Esophagus (tissue), 2 donors: ENCODE results near the gene MSGN1. TPM values are rescaled to one million over a fixed set of nuclear protein-coding genes. Genes with fewer than 3 reads are reported as not detected.
A peak's percentile ranks its signal among the peaks of the same experiment; 100 is the strongest.

Source experiments
- H3K27ac ChIP-seq, 2 donors: one replicate each; pipeline ENCODE4 v1.5.1; 2013; ENCODE audit warnings: low read depth in 2 of 2, mild to moderate bottlenecking in 2 of 2, inconsistent platforms in 1 of 2, low read length in 1 of 2, moderate library complexity in 1 of 2
- H3K27me3 ChIP-seq, 2 donors: one replicate each; pipeline ENCODE4 v1.6.1; 2013; ENCODE audit warnings: low read length in 2 of 2, control low read depth in 1 of 2, mild to moderate bottlenecking in 1 of 2; ENCODE audit not compliant: insufficient read depth in 2 of 2, control insufficient read depth in 1 of 2
- H3K36me3 ChIP-seq, 2 donors: one replicate each; pipeline ENCODE4 v1.6.1; 2013; ENCODE audit warnings: low read length in 1 of 2; ENCODE audit not compliant: control insufficient read depth in 2 of 2, insufficient read depth in 2 of 2
- H3K4me1 ChIP-seq, 2 donors: one replicate each; pipeline ENCODE4 v1.6.1; 2013; ENCODE audit warnings: low read length in 1 of 2; ENCODE audit not compliant: control insufficient read depth in 2 of 2, insufficient read depth in 2 of 2
- H3K4me3 ChIP-seq, 2 donors: one replicate each; pipeline ENCODE4 v1.5.1; 2013; ENCODE audit warnings: low read length in 2 of 2, mild to moderate bottlenecking in 2 of 2, low read depth in 1 of 2, moderate library complexity in 1 of 2
- H3K9me3 ChIP-seq, 2 donors: one replicate each; pipeline ENCODE4 v1.6.1; 2013; ENCODE audit warnings: mild to moderate bottlenecking in 2 of 2, low read depth in 1 of 2, low read length in 1 of 2, moderate library complexity in 1 of 2; ENCODE audit not compliant: control insufficient read depth in 2 of 2, insufficient read depth in 1 of 2
- WGBS, 2 donors: extraction: QIAGEN DNeasy Blood & Tissue Kit; methylation state at CpG; one replicate each; pipeline ENCODE4 v1.1.7; 2013; 5-methylcytosine and 5-hydroxymethylcytosine counted together
- polyA plus RNA-seq, 2 donors: library from polyadenylated mRNA; stranded (reverse); fragments of 200-250 nt; gene quantifications; one replicate each; pipeline ENCODE4 v1.2.3, GENCODE V29; 2013
- donor health status: healthy with polysubstance abuse.
- donor health status: Bipolar disorder and iron deficiency.

The MSGN1 gene
- polyA plus RNA-seq, 2 donors: 0.16 to 0.31 TPM

DNA sequence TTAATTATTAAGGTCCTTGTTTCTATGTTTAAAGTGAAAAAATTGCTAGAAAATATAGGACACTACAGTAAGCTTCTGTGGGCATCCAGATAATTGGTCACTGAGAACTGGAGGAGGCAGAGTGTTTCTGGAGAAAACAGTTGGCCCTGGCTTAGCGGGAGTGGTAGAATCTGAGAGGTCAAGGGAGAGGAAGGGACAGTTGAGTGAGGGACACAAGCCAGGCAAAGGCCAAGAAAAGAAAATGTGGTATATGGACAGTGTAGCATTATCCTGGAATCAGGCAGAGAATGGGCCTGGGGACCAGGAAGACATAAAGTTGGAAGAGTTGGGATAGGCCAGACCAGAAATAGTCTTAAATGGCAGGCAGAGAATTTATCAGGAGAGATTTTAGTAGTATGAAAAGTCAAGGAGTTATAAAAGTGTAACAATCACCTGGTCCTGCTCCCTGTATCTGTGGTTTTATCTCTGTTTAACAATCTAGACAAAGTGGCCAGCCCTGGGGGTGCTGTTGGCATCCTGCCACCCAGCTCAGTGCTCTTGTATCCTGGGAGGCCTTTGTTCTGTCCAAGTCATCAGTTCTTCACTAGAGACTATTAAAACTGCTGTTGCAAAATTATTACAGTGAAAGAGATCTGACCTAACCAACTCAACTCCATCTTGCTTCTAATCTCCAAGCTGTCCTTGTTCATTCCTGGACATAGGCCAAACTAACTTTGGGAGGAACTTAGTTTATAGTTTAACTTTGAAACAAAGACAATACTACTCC lies 15.4 kb upstream of the MSGN1 start:
- Histone ChIP-seq H3K36me3 (no peaks in the 10 kb centered on the region), H3K4me1 (peaks cover 0 to 1% of the 10 kb centered on the region in 2 donors), H3K9me3 (no peaks in the 10 kb centered on the region), H3K4me3 (no peak overlapping the region), H3K27ac (no peak overlapping the region), H3K27me3 (no peaks in the 10 kb centered on the region)
- 92 to 96% methylated on average over 1 of the region's 1 CpG for WGBS, 2 donors

DNA sequence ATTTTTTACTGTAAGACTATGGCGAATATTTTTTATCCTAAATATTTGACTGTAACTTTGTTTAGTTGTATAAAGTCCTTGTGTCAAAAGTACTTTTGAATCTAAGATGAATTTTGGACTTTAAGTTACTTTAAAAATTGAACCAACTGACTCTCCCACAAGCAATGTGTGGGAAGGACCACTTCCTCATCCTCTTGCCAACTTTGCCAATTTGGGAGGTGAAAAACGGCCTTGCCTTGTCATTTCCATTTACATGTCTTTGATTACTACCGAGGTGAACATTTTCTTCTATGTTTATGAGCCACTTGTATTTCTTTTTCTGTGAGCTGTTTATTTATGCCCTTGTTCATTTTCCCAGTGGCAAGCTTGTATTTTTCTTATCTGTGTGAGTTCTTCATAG lies 12.8 kb upstream of the MSGN1 start:
- Histone ChIP-seq H3K27ac (no peak overlapping the region), H3K4me3 (no peak overlapping the region), H3K27me3 (no peaks in the 10 kb centered on the region), H3K9me3 (no peaks in the 10 kb centered on the region), H3K36me3 (no peaks in the 10 kb centered on the region), H3K4me1 (peaks cover 0 to 2% of the 10 kb centered on the region in 2 donors)
- 40 to 47% methylated on average over 3 of the region's 3 CpGs for WGBS, 2 donors

DNA sequence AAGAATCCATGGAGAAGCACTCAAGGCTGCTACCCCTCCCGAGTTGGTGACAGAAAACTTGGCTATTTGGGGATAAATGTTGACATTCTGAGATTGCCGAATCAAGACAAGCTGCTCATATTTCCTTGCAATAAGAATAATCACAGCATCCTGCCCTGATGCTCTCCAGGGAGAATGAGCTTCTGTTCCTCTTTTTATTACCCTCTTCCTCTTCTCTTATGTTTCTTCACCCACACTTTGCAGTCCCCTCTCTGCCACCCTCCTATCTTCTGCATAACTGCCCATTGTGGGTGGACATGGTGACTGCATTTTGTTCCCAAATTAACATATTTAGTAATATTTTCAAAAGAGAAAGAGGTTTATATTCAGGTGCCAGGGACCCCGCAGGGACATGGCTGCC lies 11.9 kb upstream of the MSGN1 start:
- H3K36me3 ChIP-seq: no peaks in the 10 kb centered on the region
- no peaks in the 10 kb centered on the region for H3K27me3 ChIP-seq
- H3K4me3 ChIP-seq: no peak overlapping the region
- no peaks in the 10 kb centered on the region for H3K9me3 ChIP-seq
- peaks cover 0 to 2% of the 10 kb centered on the region in 2 donors for H3K4me1 ChIP-seq
- H3K27ac ChIP-seq: no peak overlapping the region
- 65 to 68% methylated on average over 3 of the region's 3 CpGs for WGBS, 2 donors

DNA sequence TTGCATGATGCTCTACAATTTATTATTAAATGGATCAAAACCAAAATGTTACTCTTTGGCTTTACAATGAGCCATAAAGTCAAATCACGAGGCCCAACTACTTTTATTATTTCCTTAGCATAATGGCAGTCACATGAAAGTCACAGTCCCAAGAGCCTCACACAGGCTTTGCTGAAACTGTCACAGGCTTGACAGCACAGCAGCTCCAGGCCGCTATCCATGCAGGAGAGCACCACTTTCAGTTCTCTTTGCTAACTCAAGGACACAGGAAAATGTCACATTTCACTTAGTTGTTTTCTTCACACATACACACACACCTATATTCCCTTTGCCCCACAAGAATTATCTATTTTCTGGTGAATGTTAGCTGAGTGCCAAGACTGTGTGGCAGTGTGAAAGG lies 11.1 kb upstream of the MSGN1 start:
- Histone ChIP-seq H3K4me1 (peaks cover 0 to 2% of the 10 kb centered on the region in 2 donors), H3K27ac (no peak overlapping the region), H3K9me3 (no peaks in the 10 kb centered on the region), H3K4me3 (no peak overlapping the region), H3K27me3 (no peaks in the 10 kb centered on the region), H3K36me3 (no peaks in the 10 kb centered on the region)
- 83% methylated on average over 2 of the region's 2 CpGs for WGBS, 2 donors

DNA sequence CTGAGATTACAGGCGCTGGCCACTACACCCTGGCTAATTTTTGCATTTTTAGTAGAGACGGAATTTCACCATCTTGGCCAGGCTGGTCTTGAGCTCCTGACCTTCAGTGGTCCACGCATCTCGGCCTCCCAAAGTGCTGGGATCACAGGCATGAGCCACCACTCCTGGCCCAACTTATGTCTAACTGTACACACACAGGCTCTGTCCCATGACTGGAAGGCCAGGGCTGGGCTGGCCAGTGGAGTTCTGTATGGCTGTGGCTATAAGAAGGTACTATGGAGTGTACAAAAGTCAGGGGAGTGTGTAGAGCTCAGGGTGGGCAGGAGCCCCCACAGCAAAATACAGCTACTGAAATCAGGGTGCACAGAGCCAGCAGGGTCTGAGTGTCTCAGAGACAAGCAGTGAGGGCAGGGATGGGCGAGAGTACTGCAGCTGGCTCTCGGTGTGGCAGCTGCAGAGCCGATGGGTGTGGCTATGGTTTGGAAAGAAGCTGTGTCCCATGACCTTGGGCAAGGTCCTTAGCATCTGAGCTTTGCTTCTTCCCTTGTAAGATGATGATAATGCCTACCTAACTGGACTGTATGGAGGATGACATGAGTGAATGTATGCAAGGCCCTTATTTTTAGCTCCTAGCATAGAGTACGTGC lies 10.4 kb upstream of the MSGN1 start:
- H3K4me3 ChIP-seq: no peak overlapping the region
- no peaks in the 10 kb centered on the region for H3K9me3 ChIP-seq
- H3K27me3 ChIP-seq: no peaks in the 10 kb centered on the region
- 76 to 90% methylated on average over 8 of the region's 8 CpGs for WGBS, 2 donors
- H3K36me3 ChIP-seq: no peaks in the 10 kb centered on the region
- H3K27ac ChIP-seq: no peak overlapping the region
- H3K4me1 ChIP-seq: peaks cover 0 to 2% of the 10 kb centered on the region in 2 donors

DNA sequence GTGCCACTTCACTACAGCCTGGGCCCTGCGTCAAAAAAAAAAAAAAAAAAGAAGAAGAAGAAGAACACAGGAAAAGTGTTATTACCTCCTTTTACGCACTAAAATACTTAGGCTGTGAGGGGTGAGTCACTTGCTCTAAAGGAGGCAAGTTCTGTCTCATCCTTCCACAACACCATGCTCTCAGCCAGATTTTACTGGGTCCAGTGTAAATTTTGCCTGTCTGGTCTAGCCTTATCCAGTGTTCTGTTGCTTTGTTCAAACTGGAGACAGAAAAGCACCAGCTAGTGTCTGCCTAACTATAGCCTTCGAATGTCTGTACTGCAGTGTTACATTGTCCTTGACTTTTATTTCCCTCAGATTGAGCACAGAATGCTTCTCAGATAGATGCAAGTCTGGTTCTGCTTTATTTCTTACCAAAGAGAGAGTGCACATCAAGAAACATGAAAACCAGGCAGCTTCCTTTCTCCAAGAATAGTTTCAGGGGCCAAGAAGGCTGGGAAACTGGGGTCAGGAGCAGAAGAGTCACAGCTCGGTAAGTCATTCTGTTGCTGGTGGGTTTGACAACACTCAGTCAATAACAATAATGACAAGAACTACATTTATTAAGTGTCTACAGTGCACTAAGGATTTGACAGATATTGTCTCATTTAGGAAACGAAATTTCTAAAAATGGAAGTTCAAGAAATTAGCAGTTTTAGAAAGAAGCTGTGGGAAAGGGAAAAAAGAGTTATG lies 3.1 kb upstream of the MSGN1 start:
- Histone ChIP-seq H3K4me1 (peaks cover 0 to 6% of the 10 kb centered on the region in 2 donors), H3K4me3 (no peak overlapping the region), H3K27ac (peak overlapping the region; percentile 65 to 83), H3K27me3 (no peaks in the 10 kb centered on the region), H3K9me3 (no peaks in the 10 kb centered on the region), H3K36me3 (no peaks in the 10 kb centered on the region)
- WGBS, 2 donors: 36 to 57% methylated on average over 5 of the region's 5 CpGs

DNA sequence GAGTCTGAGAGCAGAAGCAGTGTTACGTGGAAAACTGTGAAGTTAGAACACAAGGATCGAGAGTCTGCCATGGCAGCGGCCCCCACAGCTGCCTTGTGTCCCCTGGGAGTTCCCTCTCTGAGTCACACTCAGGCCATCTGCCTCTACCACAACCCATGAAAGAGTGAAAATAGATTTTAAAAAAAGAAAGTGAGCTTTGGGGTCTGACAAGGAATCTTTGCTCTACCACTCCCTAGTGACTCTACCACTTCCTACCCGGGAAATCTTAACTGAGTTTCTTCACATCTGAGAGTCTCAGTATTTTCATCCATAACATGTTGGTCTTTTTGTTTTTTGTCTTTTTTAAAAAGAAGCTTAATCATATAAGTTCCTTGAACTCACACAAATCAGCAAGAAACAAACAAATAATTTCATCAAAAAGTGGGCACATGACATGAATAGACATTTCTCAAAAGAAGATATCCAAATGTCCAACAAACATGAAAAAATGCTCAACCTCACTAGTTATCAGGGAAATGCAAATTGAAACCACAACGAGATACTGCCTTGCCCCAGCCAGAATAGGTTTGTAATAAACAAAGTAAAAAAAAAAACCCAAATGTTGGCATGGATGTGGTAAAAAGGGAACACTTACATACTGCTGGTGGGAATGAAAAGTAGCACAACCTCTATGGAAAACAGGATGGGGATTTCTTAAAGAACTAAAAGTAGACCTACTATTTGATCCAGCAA lies 2.4 kb upstream of the MSGN1 start:
- 47 to 56% methylated on average over 5 of the region's 5 CpGs for WGBS, 2 donors
- peak overlapping the region; percentile 65 to 83 for H3K27ac ChIP-seq
- H3K4me1 ChIP-seq: peaks cover 0 to 6% of the 10 kb centered on the region in 2 donors
- no peaks in the 10 kb centered on the region for H3K9me3 ChIP-seq
- no peak overlapping the region for H3K4me3 ChIP-seq
- H3K36me3 ChIP-seq: no peaks in the 10 kb centered on the region
- H3K27me3 ChIP-seq: no peaks in the 10 kb centered on the region

DNA sequence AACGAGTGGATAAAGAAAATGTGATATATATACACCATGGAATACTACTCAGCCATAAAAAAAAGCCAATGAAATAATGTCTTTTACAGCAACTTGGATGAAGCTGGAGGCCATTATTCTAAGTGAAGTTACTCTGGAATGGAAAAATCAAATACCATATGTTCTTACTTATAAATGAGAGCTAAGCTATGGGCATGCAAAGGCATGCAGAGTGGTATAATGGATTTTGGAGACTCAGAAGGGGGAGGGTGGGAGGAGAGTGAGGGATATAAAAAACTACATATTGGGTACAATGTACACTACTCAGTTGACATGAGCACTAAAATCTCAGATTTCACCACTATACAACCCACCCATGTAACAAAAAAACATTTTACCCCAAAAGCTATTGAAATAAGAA lies 1.7 kb upstream of the MSGN1 start:
- Histone ChIP-seq H3K4me1 (peaks cover 0 to 6% of the 10 kb centered on the region in 2 donors), H3K9me3 (no peaks in the 10 kb centered on the region), H3K27ac (peak overlapping the region in 1 of 2 donors; percentile 54), H3K27me3 (no peaks in the 10 kb centered on the region), H3K36me3 (no peaks in the 10 kb centered on the region), H3K4me3 (no peak overlapping the region)
- WGBS, 2 donors: 47 to 60% methylated on average over 1 of the region's 1 CpG

DNA sequence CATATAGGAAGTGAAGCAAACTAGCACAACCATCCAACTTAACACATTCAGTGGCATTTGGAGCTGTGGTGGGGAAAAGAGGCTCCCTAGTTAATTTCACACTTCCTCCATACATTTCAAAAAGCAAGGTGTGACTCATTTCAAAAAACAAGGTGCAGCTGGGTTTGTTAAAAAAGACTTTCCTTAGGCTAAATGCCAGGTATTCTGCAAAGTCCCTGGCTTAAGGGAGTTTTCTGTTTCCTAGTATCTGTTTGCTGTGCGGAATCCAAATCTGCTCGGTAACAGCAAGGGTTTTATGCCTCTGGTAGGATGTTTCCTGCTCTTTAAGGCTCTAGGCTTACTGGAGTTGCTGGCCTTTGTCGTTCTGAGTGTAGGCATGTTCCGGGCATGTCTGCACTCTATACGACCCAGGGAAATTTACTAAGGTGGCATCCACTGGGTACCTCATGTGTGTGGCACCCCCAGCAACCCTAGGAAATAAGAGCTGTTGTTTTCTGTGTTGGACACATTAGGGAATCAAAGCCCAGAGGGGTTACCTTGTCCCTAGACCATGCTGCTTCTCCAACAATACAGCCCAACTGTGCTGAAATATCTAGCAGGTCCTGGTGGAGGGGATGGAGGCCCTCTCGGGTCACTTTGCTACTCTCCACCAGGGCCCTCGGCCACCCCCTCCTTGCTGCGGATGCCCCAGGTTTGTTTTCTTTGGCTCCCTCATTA lies 634 bp upstream of the MSGN1 start:
- 44 to 63% methylated on average over 8 of the region's 8 CpGs for WGBS, 2 donors
- Histone ChIP-seq H3K27ac (peak overlapping the region; percentile 71 to 79), H3K9me3 (no peaks in the 10 kb centered on the region), H3K36me3 (no peaks in the 10 kb centered on the region), H3K27me3 (no peaks in the 10 kb centered on the region), H3K4me1 (peaks cover 0 to 6% of the 10 kb centered on the region in 2 donors), H3K4me3 (no peak overlapping the region)
